GF-D8 (cell line): ENCODE results near the gene PLXNA4.

Experiments used
- DNase-seq: peaks from one replicate; lab custom pipeline; 2025; lab: John Stamatoyannopoulos, UW

PLXNA4 gene

DNA sequence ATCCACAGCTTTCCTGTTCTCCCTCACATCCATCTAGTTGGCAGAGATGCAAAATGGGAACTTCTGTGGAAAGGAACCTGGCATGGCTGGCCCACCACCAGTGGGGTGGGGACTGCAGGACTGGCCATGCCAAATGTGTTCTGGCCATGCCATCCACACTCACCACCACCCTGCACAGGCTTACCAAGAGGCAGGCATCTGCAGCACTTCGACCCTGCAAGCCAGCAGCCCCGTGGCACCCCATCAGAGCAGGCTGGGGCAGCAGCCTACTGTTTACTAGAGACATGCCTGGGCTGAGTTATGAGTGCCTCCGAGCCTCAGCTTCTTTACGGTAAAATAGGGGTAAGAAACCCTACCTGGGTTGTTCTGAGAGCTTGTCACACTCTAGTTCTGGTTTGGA is 313.1 kb downstream of the PLXNA4 start:
- no peak for DNase-seq

DNA sequence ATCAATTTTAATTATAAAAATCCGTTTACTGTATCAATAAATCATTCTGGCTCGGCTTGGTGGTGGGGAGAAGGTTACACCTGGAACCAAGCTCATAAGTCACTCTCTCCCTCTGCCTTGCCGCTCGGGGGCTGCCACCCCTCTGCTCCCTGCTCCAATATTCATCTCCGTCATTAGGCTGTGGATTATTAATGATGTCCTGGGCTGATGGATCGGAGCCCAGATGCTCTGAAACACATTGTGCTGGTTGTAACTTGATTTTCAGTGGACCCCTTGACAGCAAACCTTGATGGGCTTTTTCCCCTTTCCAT is 314.2 kb downstream of the PLXNA4 start:
- no peak for DNase-seq

DNA sequence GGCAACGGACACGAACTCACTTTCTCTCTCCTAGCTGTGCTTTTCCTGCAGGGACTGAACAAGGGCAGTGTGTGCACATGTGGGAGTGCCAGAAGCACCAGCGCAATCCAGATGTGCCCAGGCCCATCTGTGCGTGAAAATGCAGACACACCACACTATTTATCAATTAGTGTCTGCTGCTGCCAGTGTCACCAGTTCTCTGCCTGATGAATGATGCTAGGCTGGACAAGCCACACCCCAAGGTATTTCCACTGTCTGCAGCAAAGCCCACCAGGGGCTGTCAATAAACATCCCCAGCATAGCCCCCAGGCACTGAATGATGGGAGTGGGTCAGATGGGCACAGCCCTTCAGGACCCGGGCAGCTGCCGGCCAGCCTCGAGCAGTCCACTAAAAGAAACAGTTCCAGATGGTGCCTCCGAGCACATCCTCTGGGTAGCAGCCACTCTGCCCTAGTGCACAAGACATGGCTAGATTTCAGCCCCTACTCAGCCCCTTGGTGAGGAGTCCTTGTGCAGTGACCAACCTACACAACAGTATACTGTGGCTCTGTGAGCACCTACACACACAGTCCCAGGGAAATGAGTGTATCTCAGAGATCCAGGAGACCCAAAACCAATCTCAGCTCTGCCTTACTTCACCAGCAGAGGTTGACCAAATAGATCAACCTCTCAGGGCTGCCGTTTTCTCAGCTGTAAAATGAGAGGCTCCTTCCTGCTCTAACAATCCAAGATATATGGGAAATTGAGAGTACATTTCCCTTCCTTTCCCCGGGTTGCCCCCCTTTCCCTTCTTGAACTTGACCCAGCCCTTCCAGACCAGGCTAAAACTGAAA is 314.7 kb downstream of the PLXNA4 start:
- DNase-seq: no peak

DNA sequence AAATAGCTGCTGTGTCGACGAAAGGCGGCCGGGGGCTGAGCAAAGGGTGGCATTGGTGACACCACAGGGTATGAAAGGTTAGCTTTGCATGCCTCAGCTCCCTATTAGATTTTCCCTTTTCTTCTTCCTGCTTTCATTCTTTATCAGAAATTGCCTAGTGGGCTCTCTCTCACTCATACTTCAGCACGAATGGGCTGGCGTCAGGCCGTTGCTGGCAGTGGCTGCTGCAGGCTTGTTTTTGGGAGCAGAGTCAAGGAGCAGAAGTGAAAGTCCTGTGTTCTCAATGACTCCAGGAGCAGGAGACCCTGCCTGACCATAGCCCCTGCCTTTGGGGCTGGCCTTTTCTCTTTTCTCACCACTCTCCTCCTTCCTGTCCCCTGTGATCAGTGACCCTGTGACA is 318.0 kb downstream of the PLXNA4 start:
- DNase-seq: no peak

DNA sequence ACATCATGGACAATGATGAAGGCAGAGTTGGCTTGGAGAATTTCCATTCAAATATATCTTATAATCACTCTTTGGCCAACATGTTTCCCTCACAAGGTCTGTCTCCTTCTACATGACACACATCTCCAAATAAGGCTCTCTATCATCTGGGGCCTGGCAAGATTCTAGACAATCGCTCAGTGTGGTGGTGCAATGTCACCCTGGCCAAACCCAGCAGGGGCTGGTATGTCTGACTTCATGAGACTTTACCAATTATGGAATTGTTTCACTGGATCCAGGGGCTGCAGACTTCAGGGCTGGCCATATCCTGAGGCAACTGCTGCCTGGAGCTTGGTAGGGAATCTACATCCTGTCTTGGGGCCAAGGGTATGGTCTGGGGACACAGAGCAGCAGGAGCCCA is 319.0 kb downstream of the PLXNA4 start:
- DNase-seq: no peak

DNA sequence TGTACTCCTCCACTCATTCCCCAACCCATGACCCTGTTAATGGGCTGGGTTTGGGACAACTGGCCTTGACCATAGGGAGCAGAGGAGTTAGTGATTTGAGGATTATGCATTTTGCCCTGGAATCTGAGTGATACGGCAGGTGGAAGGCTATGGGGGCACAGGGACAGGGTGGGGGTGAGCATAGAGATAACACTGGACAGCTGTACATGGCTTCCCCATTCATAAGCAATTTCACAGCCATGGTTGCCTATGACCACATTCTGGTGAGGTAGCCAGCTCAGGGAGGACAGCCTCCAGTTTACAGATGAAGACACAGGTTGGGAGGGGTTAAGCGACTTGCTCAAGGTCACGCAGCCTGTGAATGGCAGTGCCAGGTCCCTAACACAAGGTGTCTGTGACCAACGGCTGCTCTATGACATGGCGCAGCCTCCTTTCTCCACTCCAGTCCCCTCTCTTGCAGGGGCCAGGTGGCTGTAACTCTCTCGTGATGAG is 319.5 kb downstream of the PLXNA4 start:
- no peak for DNase-seq

DNA sequence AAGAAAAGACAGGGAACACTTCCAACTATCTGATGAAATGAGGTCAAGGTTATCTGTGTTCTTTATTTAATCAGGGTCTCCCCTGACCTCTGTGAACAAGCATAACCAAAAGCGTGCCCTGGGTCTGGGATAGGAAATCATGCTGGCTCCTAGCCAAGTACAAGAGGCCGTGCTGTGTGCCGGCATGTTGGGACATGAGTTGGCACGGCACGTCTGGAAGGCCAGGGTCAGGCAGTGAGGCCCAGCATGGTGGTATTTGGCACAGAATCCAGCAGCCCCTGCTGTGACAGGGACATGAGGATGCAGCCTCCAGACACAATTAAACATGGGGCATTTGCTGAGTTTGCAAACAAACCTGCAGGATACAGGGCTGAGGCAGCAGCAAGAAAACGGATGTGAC is 320.4 kb downstream of the PLXNA4 start:
- DNase-seq: no peak

DNA sequence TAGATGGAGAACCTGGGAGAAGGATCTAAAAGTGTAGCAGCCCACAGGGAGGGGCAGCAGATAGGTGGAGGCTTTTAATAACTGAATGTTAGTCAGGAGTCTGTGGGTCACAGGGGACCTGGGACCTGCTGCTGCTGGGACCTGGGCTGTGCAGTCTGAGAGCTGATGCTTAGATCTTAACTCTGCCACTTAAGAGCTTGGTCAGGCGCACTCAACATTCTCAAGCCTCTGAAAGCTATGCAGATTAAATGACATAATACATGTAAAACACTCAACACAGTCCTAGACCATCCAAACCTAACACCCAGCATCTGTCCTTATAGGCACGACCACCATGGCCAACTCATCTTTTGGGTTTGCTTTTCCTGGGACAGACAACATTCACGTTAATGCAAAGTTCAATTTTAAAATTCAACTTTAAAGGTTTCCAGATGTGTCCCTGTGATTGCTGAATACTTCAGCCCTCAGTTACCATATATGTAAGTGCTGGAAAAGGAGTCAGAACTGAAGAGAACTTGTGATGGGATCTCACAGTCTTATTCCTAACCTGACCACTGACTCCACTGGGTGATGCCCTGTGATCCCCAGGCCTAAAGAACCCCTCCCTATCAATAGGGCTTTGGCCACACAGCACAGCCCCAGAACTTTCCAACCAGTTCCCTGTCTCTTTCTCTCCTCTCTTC is 321.0 kb downstream of the PLXNA4 start:
- no peak for DNase-seq

DNA sequence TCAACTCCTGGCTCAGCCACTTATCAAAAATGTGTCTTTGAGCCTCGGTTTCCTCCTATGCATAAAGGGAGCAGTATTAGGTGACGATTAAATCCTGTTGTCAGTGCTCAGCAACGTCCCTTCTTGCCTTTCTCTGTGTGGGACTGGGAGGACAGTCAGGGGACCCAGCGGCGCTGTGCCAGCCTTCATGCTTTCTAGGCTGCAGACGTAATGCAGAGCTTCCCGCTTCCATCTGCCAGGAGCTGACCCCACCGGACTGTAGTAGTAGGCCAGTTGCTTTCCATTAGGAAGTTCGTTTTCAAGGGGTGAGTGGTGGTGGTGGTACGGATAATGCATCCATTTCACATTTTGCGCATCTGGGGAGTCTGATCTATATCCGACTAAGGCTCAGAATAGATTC is 321.8 kb downstream of the PLXNA4 start:
- no peak for DNase-seq

DNA sequence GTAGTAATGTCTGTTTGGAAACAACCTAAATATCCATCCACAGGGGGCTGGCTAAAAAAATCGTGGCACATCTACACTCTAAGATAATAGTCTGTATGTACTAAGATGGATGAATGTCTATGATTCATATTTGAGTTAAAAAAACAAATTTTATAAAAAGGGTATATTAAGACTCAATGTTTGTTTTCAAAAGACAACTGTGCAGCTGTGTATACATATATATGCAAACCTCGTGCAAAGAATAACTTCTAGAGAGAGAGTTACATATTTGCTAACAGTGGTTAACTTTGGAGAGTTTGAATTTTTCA is 323.5 kb downstream of the PLXNA4 start:
- no peak for DNase-seq

DNA sequence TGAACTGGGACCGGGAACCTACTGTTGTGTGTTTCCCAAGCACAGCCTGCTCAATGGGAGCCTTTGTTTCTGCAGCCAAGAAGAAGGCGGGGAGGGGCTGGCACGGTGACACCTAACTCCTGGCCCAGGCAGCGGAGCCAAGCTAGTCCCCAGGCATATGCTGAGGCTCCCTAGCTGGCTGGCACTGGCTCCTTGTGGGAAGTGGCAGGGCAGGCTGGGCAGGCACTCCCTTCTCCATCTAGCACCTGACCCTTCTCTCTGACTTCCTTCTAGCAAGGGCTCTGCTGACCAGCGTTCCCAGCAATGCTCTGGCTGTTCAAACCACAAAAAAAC is 325.0 kb downstream of the PLXNA4 start:
- DNase-seq: no peak

DNA sequence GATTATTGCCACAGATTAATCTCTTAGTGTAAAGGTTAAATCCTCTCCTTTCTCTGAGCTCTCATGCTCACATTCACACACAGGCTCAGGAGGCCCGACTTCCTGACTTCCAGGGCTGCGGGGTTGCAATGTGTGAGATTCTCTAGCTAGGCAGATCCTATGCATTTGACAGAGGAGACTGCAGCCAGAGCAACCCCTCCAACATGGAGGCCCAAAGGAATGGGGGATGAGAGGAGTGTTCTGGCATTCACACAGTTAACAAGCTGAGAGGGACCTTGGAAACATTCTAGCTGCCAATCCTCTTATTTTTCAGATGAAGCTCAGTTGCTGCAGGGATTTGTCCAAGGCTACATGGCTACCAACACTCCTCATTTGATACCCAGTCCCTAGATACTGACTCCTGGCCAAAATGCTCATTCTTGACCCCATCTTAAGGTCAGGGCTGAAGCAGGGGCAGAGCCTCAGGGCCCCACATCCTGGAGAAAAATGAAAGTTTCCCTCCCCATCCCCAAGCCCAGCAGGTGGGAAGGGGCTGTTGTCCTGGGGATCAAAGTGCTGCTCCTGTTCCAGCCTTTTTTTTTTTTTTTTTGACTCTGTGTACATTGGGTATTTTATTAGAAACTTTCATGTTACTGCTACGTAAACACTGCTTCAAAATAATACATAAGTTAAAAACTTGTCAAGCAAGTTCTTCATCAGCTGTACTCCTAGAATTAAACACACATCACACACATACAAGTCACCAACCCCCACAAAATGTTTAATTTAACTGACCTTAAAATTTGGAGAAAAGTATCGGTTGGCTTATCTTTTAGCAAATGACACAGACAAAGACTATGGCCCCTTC is 325.6 kb downstream of the PLXNA4 start:
- no peak for DNase-seq

DNA sequence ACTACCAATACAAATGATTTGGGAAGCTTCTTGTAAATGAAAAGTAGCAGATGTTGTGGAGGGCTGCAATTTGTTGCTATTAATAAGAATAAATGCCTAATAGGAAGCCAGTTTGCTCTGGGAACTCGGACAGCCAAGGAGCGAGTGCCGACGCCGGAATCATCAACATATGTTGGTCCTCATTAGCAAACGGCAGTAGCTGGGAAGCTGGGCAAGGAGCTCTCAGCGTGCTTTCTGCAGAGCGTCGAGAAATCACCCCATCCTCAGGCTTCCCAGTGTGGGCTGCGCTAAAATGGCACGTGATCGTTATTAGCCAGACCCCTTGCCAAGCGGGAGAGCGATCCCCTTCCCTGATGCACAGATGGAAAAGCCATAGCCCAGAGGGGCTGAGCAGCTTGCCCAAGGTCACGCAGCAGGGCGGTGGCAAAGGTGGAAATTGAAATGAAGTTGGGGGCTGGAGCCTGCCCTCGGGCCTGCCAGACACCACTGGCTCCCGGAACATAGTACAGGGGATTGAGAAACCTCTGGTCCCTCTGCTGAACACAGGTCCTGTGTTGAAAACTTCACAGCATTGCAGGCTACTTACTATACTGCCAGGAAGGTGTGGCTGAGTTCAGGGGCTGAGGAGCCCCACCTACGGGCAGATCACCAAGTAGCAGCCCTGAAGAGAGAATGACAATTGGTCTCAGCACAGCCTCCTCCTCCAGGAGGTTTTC is 326.9 kb downstream of the PLXNA4 start:
- no peak for DNase-seq

DNA sequence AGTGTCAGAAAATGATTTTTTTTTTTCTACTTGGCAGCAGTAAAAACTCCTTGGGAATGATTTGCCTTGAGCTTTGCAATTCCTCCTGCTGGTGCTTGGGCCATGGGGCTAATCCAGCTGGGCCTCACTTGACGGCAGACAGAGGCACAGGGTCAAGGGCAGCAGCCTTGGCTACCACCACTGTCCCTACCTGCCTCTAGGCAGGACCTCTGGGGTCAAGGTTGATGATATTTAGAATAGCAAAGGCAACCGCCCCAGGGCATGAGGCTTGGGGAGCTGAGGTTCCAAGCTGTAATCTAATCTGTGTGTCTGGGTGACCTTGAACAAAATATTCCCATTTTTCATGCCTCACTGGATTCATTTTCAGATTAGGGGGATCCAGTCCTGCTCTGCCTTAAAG is 327.4 kb downstream of the PLXNA4 start:
- DNase-seq: no peak

DNA sequence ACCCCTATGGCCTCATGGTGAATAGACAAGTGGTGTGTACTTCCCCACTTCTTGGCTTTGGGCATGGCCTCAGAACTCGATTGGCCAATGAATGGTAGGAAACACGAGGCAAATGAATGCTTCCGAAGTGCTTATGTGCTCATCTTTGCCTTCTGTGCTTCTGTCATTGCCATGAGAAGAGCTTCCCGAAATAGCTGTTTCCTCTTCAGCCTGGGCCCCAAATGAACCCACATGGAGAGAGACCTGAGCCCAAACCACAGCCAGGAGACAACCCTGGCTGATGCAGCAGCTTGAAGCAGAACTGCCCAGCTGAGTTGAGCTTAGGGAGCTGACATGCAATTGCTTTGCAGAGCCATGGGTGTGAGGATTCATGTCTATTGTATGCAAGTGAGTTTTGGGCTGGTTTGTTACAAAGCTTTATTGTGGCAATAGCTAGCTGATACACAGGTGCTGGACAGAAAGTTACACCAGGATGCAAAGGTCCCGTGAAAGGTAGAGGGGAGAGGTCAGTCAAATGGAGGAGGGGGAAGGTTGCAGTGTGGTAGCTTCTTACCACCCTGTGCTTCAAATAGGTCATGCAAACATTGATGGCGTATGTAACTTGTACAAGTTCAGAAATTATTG is 328.2 kb downstream of the PLXNA4 start:
- DNase-seq: no peak

DNA sequence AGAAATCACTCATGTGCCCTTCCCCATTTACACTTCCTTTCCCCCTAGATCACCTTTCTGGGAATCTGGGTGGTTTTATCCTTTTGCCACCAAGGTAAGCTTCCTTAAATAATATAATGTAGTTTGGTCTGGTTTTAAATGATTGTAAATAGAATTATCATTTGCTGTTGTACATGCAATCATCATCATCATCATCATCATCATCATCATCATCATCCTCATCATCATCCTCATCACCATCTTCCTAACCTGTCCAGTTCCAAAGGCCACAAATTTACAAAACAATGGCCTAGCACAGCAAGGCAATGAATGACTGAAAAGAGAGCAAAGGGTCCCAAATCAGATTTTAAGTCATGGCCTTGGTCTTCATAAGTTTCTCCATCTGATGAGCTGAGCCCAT is 329.7 kb downstream of the PLXNA4 start:
- no peak for DNase-seq

DNA sequence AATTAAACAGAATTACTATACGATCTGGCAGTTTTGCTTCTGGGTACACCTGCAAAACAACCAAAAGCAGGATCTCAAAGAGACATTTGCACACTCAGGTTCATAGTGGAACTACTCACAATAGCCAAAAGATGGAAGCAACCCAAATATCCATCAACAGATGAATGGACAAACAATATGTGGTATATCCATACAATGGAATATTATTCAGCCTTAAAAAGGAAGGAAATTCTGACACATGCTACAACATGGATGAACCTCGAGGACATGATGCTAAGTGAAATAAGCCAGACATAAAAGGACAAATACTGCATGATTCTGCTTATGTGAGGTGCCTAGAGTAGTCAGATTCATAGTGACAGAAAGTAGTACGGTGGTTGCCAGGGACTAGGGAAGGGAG is 330.7 kb downstream of the PLXNA4 start:
- no peak for DNase-seq

DNA sequence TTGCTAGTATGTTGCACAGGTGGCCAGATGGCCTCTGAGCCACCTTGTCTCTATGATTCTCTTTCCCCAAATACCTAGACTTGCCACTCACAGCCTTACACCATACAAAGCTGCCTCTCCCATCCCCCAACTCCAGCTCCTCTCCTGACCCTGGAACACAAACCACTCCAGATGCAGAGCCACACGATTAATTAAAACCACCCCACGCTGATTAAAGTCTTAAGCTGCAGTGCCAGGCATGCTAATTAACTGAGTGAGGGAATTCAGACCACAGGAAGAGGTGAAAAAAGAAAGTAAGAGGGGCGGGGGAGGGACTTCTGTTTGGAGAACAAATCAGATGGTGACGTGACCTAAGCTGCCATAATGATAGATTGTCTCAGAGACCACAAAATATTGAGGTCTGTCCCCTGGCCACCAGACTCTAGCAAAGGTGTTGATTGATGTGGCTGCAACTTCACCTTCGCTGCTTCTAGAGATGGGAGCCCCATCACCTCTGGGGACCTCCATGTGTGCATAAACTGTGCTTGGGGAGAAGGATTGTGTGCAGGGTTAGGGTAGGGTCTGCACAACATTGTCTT is 331.3 kb downstream of the PLXNA4 start:
- no peak for DNase-seq

DNA sequence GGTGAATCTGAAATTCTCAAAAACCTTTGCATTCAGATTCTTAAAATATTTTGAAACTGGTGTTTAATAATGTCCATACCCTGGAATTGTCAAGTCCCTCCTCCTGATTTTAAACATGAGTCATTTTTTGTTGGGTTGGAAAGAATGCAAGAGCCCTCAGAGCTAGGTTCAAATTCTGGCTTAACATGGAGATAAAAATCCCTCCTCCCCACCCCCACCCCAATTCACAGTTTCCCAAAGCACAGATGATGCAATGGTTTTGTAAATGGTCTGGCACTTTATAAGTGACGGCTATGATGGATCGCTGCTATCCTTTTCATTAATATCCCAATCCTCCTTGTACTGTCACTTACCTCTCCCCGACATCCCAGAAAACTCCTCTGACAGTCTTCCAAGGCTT is 332.8 kb downstream of the PLXNA4 start:
- DNase-seq: no peak

DNA sequence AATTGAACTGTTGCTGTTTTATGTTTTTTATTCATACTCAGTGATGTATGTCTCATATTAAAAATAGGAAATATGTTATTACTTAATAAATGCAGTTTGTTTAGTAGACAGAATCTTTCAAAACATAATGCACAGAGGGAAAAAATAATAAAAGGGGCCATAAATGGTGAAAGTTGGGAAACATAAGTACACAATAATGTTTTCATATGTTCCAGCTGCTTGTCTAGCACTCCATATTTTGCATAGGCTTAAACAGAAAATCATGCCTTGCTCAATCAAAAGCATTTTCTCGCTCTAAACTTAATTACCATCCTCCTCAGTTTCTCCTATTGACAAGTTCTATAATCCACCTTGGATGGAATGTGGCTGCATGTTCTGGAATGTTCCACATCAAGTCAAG is 333.2 kb downstream of the PLXNA4 start:
- DNase-seq: no peak

DNA sequence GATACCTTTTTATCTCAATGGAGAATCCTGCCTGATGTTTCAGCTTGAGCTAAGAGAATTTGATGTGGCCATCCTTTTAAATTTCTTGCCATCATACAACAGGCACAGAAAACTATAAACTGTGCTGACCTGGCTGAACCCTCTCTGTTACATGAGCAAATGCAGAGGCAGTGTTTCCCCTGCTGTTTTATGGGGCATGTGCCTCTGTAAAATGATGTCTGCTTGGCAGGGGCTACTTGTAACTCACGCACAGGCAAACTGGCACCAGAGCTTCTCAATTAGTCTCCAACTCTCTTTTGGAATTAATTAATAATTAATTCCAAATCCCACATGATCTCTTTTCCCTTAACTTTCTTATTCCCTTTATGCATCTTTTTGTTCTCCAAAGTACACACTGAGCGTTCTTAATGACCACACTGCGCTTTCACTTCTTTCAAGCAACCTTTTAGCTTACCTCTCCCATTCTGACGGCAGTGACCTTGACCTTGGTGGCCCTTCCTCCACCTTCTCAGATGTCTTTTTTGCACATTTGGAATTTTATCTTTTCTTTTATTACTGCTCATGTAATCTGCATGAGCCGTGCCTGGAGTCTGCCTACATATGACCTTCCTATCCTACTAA is 334.0 kb downstream of the PLXNA4 start:
- no peak for DNase-seq
